DMS153 (cell line): Measurements from ENCODE around the gene PRXL2C.
A peak's percentile ranks its signal among the peaks of the same experiment; 100 is the strongest.
"Not testable (repeated sequence)": the region's sequence is repeated elsewhere in the genome, so short reads cannot be mapped to it uniquely, and the experiment has no call there.

ENCODE experiments used
- DNase-seq: peaks from one replicate; lab custom pipeline; 2025; lab: John Stamatoyannopoulos, UW

Gene PRXL2C

DNA sequence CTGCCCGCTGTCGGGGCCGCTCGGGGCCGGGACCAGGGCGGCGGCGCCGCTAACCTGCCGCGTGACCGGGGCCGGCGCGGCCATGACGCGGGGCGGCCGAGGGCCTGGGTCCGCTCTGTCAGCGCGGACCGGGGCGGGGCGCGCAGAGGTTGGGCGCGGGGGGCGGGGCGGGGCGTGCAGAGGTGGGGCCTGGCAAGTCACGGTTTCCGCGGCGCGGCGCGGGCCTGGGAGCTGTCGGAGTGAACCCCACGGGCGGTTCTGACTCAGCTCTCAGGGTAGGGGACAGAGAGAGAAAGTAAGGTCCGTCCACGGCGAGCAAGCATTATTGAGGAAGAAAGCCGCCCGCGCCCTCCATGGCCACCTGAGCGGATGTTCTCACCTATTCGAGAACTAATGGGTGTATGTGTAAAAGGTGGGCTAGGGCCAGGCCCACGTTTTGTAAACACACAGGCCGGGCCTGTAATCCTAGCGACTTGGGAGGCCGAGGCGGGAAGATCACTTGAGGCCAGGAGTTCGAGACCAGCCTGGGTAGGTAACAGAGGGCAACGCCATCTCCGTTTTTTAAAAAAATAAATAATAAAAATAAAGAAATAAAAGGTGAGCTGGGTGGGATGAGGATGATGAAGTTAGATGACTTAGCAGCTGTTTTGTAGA is at the start of gene PRXL2C:
Gene PRXL2C, minus strand, starts transcription at position 120 of the 654 bp plus-strand sequence. Its CDS starts 36 bp downstream, at position 84.
- peak; percentile 13 for DNase-seq

DNA sequence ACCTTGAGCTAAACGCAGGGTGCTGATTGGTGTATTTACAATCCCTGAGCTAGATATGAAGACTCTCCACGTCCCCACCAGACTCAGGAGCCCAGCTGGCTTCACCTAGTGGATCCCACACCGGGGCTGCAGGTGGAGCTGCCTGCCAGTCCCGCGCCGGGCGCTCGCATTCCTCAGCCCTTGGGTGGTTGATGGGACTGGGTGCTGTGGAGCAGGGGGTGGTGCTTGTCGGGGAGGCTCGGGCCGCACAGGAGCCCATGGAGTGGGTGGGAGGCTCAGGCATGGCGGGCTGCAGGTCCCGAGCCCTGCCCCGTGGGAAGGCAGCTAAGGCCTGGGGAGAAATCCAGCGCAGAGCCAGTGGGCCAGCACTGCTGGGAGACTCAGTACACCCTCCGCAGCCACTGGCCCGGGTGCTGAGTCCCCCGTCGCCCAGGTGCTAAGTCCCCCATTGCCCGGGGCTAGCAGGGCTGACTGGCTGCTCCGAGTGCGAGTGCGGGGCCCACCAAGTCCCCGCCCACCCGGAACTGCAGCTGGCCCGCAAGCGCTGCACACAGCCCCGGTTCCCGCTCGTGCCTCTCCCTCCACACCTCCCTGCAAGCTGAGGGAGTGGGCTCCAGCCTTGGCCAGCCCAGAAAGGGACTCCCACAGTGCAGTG is 45.7 kb upstream of the PRXL2C start:
- not testable (repeated sequence) for DNase-seq

- DNase-seq, result no peak
These were observed 36.2 kb upstream of the PRXL2C start for GRCh38 chr9:96691326-96691725.

DNA sequence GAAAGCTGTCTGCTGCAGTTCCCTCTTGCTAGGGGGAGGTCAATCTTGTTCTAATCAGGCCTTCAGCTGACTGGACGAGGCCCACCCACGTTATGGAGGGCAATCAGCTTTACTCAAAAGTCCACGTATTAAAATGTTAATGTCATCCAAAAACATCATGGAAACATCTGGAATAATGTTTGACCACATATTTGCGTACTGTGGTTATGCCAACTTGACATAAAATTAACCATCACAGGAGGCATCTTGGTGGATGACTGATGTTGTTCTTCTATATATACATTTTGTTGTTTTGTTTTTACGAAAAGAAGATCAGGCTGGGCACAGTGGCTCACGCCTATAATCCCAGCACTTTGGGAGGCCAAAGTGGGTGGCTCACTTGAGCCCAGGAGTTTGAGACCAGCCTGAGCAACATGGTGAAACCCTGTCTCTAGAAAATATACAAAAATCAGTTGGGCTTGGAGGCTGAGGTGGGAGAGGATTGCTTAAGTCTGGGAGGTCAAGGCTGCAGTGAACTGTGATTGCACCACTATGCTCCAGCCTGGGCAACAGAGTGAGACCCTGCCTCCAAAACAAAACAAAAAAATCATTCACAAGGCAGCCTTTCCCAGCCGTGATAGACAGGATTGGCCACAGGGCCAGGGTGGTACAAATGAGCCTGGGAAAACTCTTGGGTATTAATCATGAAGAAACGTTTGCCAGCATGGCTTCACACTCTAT is 33.8 kb upstream of the PRXL2C start:
- no peak for DNase-seq

DNA sequence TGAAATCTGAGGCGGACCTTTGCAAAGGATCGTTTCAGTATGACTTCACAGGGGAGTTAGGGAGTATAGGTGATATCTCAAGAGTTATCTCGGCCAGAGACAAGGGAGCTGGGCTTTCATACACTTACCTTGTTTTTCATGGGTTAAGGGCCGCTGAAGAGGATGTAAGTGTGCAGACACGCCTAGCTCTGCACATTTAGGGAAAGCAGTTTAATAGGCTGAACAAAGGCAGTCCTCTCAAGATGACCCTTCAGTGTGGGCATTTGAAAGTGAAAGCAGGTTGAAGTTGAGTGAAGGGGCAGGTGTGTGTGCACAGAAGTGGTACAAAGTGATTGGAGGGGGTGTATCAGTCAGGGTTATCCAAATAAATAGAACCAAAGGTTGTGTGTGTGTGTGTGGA is 33.1 kb upstream of the PRXL2C start:
- peak; percentile 46 for DNase-seq

DNA sequence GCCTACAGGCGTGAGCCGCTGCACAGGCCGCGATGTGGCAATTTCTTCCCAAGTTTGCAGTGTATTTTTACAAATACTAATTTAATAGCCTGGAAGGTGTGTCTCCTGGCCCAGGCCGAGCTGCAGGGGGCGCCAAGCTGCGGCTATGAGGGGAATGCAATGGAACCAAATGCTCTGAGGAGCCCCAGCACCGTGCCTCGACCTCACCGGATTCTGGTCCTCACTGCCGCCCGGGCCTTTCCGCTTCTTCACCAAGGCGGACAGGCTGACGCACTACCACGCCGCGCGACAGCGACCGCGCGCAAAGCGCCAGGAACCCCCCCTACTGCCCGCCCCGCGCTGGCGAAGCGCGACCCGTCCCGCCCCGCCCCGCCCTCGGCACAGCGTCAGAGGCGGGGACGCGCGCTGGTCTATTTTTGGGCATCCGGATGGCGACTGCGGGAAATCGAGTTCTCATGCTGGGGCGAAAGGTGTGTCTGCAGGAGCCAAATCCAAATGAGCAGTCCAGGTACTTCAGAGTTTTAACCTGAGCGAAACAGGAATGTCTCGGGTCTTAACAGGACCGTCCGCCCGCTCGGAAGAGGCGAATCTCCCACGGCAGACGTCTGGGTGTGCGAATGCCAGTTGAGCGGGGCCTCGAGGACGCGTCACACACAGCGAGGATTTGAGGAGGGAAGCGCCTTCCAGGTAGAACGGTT is 31.7 kb upstream of the PRXL2C start:
- DNase-seq, result peak; percentile 60

DNA sequence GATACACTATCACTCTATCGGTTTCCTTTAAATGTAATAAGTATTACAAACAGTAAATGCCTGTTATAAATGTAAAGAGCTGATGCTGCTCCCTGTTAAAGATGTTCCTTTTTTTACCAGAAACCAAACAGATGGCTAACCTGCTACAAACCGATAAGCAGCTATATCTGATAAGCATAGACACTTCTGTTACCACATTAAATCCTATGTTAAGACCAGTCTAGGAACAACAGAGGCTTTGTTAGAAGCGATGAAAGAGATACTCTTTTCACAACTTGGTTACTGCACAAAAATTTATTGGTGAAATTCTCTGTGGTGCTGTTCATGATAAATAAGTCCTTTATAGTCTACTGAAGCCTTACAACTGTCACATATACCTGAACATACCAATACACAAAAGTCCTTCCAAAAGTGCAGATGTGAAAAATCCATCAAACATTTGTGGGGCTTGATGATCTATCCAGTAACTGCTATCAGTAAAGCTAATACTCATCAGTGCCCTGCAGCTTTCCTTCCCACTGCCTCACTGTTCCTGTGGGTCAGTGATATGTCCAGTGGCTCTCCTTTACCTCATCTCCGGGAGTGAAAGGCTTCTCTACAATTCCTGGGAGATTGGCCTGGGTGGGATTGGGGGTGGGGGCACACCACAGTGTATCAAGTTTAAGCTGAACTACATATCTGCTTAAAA is 25.8 kb upstream of the PRXL2C start:
- no peak for DNase-seq

DNA sequence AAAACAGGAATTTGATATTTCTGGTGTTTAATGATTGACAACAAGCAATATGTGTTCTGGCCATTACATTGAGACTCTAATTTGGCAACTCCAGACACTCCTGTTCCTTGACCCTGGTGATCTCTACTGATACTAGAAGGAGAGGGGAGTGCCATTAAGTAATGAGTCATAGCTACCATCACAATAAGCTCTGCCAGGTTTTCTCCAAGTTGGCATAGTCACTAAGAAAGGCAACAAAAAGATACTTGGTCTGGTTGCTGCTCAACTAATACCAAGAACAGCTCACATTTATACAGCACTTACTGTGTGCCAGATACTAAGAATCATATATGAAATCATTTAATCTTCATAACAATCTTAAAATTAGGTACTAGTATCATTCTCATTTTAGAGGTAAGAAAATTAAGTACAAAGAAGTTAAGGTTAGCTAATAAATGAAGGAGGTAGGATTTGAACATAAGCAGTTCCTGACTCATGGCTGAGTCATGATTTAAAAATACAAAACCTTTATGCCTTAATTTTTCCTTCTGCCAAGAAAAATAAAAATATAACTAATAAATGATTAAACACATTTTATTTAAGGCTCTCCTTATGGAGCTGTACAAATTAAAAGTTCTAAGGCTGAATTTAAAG is 19.9 kb upstream of the PRXL2C start:
- no peak for DNase-seq

DNA sequence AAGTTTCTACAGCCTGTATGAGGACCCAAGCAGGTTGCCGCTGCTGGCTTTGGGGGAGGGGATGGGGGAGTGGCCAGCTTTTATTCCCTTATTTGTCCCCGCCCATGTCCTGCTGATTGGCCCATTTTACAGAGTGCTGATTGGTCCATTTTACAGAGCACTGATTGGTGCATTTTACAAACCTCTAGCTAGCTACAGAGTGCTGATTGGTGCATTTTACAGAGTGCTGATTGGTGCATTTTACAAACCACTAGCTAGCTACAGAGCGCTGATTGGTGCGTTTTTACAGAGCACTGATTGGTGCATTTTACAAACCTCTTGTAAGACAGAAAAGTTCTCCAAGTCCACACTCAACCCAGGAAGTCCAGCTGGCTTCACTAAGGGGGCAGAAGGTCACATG is 18.7 kb upstream of the PRXL2C start:
- DNase-seq, result not testable (repeated sequence)

GRCh38 chr9:96668868-96669534 is 13.9 kb upstream of the PRXL2C start:
- DNase-seq, result no peak

DNA sequence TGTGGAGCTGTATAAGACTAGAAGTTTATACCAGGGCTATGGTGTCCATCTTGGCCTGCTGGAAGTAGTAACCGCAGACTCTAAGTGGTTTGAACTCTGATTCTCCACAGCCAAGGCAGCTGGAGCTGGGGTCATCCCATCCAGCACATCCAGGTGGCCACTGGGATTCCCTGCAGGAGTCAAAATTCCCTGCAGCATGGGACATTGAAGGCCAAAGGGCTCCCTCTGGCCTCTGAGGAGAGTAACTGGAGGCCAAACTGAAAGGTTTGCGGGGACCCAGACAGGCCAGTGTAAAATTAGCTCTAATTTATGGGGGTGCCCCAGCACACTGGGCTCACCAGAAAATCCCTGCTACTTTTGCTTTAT is 12.2 kb upstream of the PRXL2C start:
- DNase-seq, result no peak

- not testable (repeated sequence) for DNase-seq
These were observed 11.7 kb upstream of the PRXL2C start for GRCh38 chr9:96666653-96667362.

- DNase-seq, result no peak
These were observed 10.7 kb upstream of the PRXL2C start for GRCh38 chr9:96665789-96666188.

GRCh38 chr9:96663506-96664120 is 8.5 kb upstream of the PRXL2C start:
- DNase-seq, result no peak

- no peak for DNase-seq
These were observed 6.6 kb upstream of the PRXL2C start for GRCh38 chr9:96661711-96662110.

- no peak for DNase-seq
These were observed 5.7 kb upstream of the PRXL2C start for GRCh38 chr9:96660692-96661248.

DNA sequence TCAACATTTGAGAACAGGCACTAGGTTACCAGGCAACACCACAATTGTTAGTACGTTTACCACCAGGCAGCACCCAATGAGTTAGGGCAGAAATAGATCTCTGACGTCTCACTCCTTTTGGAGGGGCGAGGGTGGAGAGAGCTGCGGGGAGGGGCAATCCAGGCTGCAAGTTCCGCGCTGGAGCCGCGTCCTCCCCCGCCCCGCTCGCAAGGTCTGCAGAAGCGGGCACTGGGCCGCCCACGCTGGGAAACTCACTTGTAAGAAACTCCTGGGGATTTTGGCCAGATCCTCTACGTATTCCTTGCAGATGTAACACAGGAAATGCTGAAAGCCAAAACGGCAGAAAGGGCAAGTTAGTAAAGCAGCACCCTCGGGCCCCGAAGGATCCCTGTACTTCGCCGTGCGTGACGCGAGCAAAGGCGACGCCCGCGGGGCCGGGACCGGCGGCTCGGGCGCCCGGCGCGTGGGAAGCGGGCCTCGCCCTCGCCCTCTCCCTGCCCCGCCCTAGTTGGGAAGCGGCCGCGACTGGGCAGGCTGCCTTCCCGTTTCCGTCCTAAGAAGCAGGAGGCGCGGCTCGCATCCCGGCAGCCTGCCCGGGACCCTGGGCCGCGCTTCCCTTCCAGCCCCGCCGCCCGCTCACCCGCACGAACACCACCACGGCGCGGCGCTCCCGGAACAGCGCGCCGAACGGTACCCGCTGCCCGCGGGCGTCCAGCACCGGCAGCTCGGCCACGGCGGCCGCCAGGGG is 493 bp downstream of the PRXL2C start:
- peak; percentile 57 for DNase-seq

DNA sequence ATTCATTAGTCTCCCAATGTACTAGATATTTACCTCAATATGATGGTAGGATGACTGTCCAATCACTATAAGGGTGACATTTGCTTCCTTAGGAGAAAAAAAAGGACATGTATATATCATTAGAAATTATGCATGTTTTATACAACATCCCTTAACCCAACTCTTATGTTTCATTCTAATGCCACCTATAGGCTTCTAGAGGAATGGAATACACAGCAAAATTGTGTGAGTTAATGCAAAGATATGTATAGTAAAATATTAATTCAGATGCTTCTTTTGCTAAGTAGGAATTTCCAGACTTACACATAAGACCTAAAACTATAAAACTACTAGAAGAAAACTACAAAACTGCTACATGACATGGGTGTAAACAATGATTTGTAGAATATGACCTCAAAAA is 3.5 kb downstream of the PRXL2C start:
- no peak for DNase-seq
